Measurements from ENCODE around the gene PRKAG2. TPM values are rescaled to one million over a fixed set of nuclear protein-coding genes. Genes with fewer than 3 reads are reported as not detected.

PRKAG2 gene
- total and polyA plus RNA-seq, 2 of the 8 experiments (the other 6 are each of a cell fraction or from before 2014, with no cell fraction given), result 7.5 to 18.1 TPM

DNA sequence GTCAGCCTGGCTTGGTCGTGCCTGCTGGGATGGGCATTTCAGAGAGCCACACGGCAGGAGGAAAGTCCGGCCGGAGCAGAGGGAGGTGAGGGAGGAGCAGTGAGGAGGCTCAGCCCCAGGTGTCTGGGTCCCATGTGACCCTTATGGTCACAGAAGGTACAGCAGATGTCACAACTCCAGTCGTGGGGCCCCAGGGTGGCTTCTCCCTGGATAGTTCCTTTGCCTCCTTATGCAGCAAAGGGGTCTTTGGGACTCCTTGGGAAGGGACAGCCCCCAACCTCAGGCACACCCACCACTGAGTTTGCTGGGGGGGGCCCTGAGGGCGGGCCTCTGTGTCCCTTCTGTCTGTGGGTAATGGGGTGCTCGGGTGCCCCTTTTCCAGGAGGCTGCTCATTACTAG, 19.6 kb upstream of the PRKAG2 start:
- CTCF ChIA-PET (ENCODE audit: partially characterized antibody), result interaction anchor here (0.9 to 1.6 kb wide), 5 partner anchors 10 to 250 kb away, joined by 3 to 4 read pairs (median 3); no protein-coding TSS in a partner anchor
- Histone ChIP-seq H3K27me3 (replicated peaks in 1 of 4; ENCODE audit: control insufficient read depth in 3 of 4, extremely low read depth in 1 of 4, insufficient read depth in 3 of 4, low read length in 3 of 4) (peaks cover 0 to 3% (median 0%) of the 10 kb centered on the region in 4 experiments; a peak in 3 of 7 replicates), H3K27ac (ENCODE audit: low read depth, low read length) (no peak overlapping the region), H3K79me1 (ENCODE audit: low read depth, low read length) (no peaks in the 10 kb centered on the region), H3K4me1 (replicated peaks in 1 of 4; ENCODE audit: control insufficient read depth in 3 of 4, insufficient read depth in 4 of 4, low read length in 3 of 4) (peaks cover 0 to 6% (median 3%) of the 10 kb centered on the region in 4 experiments; a peak in 4 of 7 replicates), H4K8ac (ENCODE audit: extremely low read depth, insufficient read depth, low read length) (no peak overlapping the region), H3K18ac (ENCODE audit: extremely low read depth, low read length) (no peak overlapping the region), H3K4me3 (ENCODE audit: extremely low read depth in 1 of 4, insufficient read depth in 2 of 4, low read depth in 3 of 4, low read length in 4 of 4) (no peak overlapping the region), H3K4ac (replicated peaks; ENCODE audit: insufficient read length, low read depth, low read length) (no peak overlapping the region), H2BK5ac (ENCODE audit: low read depth, low read length) (no peak overlapping the region), H2BK20ac (ENCODE audit: low read length) (no peak overlapping the region), H3K9ac (replicated peaks in 1 of 4; ENCODE audit: extremely low read depth in 1 of 4, low read depth in 3 of 4, low read length in 3 of 4) (no peak overlapping the region), H3K23ac (ENCODE audit: insufficient read length) (no peak overlapping the region), H4K5ac (ENCODE audit: insufficient read length, low read depth, low read length) (no peak overlapping the region), H4K91ac (replicated peaks; ENCODE audit: insufficient read length, low read length) (no peak overlapping the region), H2BK12ac (ENCODE audit: low read depth, low read length) (no peak overlapping the region), H3K9me3 (ENCODE audit: insufficient read depth in 2 of 2, low read depth in 1 of 2, low read length in 1 of 2) (no peaks in the 10 kb centered on the region), H3K79me2 (ENCODE audit: control insufficient read depth in 1 of 2, insufficient read depth in 2 of 2, low read length in 2 of 2) (no peaks in the 10 kb centered on the region), H4K20me1 (replicated peaks in 1 of 2; ENCODE audit: control insufficient read depth in 1 of 2, insufficient read depth in 2 of 2, low read length in 2 of 2) (no peaks in the 10 kb centered on the region), H3K14ac (ENCODE audit: insufficient read length) (no peak overlapping the region), H3K36me3 (ENCODE audit: control insufficient read depth in 2 of 4, insufficient read depth in 4 of 4, low read length in 3 of 4) (no peaks in the 10 kb centered on the region), H2AK5ac (ENCODE audit: low read depth, low read length) (no peak overlapping the region), H2BK120ac (replicated peaks; ENCODE audit: low read depth, low read length) (no peak overlapping the region), H3K23me2 (ENCODE audit: low read depth, low read length) (no peaks in the 10 kb centered on the region), H3K4me2 (ENCODE audit: insufficient read depth in 1 of 2, low read depth in 2 of 2, low read length in 2 of 2) (no peak overlapping the region), H2BK15ac (ENCODE audit: low read length) (no peak overlapping the region), H3K56ac (replicated peaks; ENCODE audit: insufficient read length, low read depth, low read length) (no peak overlapping the region), H2AFZ (ENCODE audit: low read length) (no peak overlapping the region)
- DNase-seq (ENCODE audit: low read depth in 1 of 2, low spot score in 2 of 2), result no peak
- no peak for FAIRE-seq
- 72% methylated on average over 6 of the region's 7 CpGs; no CpG with 5 or more reads in 1 of the 2 experiments for WGBS, 2 experiments (ENCODE audit: extremely low coverage in 1 of 2, insufficient coverage in 1 of 2, insufficient read length in 1 of 2, insufficient replicate concordance in 2 of 2, low coverage in 1 of 2, low lambda C conversion rate in 2 of 2, missing lambda C conversion rate in 1 of 2)
- POLR2A ChIA-PET (ENCODE audit: partially characterized antibody), result interaction anchor here (1.3 kb wide), 1 partner anchor 8 kb away, joined by 4 read pairs; no protein-coding TSS in a partner anchor
- TF ChIP-seq ATF2 (IDR thresholded peaks at IDR 0.05; ENCODE audit: low read length), result no peak
- TF ChIP-seq CBX8 (IDR thresholded peaks at IDR 0.05; ENCODE audit: borderline replicate concordance, low read depth, low read length), result no peak
- TF ChIP-seq BRCA1 (IDR thresholded peaks at IDR 0.05; ENCODE audit: low read depth, low read length), result no peak
- TF ChIP-seq BACH1 (IDR thresholded peaks at IDR 0.05; ENCODE audit: low read length), result no peak
- no peak for TF ChIP-seq CHD1 (IDR thresholded peaks at IDR 0.05; ENCODE audit: low read depth, low read length)
- TF ChIP-seq SAP30 (IDR thresholded peaks at IDR 0.05; ENCODE audit: insufficient read depth, insufficient replicate concordance, low read length), result no peak
- TF ChIP-seq TBP (IDR thresholded peaks at IDR 0.05; ENCODE audit: low read depth, low read length), result no peak
- TF ChIP-seq CHD2 (IDR thresholded peaks at IDR 0.05; ENCODE audit: low read length), result no peak
- TF ChIP-seq CREB1 (IDR thresholded peaks at IDR 0.05), result no peak
- no peak for TF ChIP-seq RBBP5 (IDR thresholded peaks at IDR 0.05; ENCODE audit: borderline replicate concordance, low read depth, low read length)
- TF ChIP-seq CBX5 (IDR thresholded peaks at IDR 0.05; ENCODE audit: low read depth, low read length), result no peak
- no peak for TF ChIP-seq EZH2 (IDR thresholded peaks at IDR 0.05; ENCODE audit: low read depth, low read length, severe bottlenecking)
- no peak for TF ChIP-seq CTBP2 (IDR thresholded peaks at IDR 0.05; ENCODE audit: borderline replicate concordance, insufficient read depth, insufficient read length, low read length)

All from H1 (cell line).